Measurements from ENCODE around the gene CKM.
"Not testable (repeated sequence)": the region's sequence is repeated elsewhere in the genome, so short reads cannot be mapped to it uniquely, and the experiment has no call there.

CKM gene

DNA sequence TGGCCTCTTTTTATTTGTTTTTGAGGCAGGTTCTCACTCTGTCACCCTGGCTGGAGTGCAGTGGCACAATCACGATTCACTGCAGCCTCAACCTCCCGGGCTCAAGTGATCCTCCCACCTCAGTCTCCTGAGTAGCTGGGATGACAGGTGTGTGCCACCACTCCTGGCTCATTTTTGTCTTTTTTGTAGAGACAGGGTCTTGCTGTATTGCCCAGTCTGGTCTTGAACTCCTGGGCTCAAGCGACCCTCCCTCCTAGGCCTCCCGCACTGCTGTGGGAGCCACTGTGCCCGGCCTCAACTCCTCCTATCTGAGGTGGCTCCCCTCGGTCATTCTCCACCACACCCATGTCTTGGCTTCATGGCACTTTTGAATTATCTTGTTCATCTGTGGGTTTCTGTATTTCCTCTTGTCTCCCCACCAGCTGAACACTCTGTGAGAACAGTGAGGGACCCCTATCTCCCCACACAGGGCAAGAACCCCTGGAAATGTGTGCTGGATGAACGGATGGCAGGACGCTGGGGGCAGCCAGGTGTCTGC is 7.9 kb downstream of the CKM start:
- Histone ChIP-seq H3K36me3 (no peaks in the 10 kb centered on the region), H3K4me3 (no peak overlapping the region), H3K27me3 (no peaks in the 10 kb centered on the region), H3K9ac (no peak overlapping the region), H3K9me3 (replicated peaks in 1 of 11) (no peaks in the 10 kb centered on the region), H3K27ac (no peak overlapping the region), H4K20me1 (no peaks in the 10 kb centered on the region), H3K4me1 (peaks cover 4 to 26% (median 21%) of the 10 kb centered on the region in 10 experiments; a peak in 17 of 20 replicates), H3K4me2 (peak overlapping the region in 8 of 11 experiments; percentile 12 to 62 (median 44); a peak in 13 of 22 replicates)
- TF ChIP-seq Cebpa-rat (IDR thresholded peaks at IDR 0.05): no peak

DNA sequence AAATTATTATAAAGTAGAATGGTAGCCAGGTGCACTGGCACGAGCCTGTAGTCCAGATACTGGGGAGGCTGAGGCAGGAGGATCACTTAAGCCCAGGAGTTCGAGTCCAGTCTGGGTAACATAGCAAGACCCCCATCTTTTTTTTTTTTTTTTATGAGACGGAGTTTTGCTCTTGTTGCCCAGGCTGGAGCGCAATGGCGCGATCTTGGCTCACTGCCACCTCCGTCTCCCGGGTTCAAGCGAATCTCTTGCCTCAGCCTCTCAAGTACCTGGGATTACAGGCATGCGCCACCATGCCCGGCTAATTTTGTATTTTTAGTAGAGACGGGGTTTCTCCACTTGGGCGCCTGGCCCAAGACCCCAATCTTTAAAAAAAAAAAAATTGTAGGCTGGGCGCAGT is 10.4 kb downstream of the CKM start:
- H3K9ac ChIP-seq: not testable (repeated sequence)
- H3K4me1 ChIP-seq: peaks cover 4 to 26% (median 21%) of the 10 kb centered on the region in 10 experiments; a peak in 17 of 20 replicates

GRCh38 chr19:45311621-45312020 is 11.1 kb downstream of the CKM start:
- H3K27ac ChIP-seq: no peak overlapping the region
- no peak overlapping the region for H3K9ac ChIP-seq
- H3K9me3 ChIP-seq (replicated peaks in 1 of 11): no peaks in the 10 kb centered on the region
- H4K20me1 ChIP-seq: no peaks in the 10 kb centered on the region
- no peak for TF ChIP-seq Cebpa-rat (IDR thresholded peaks at IDR 0.05)
- H3K4me1 ChIP-seq: peaks cover 4 to 26% (median 21%) of the 10 kb centered on the region in 10 experiments; a peak in 17 of 20 replicates
- no peaks in the 10 kb centered on the region for H3K27me3 ChIP-seq
- no peaks in the 10 kb centered on the region for H3K36me3 ChIP-seq
- H3K4me3 ChIP-seq: no peak overlapping the region
- peak overlapping the region in 9 of 11 experiments; percentile 10 to 57 (median 29); a peak in 10 of 22 replicates for H3K4me2 ChIP-seq

More for the DNA sequence above, 10.4 kb downstream of the CKM start:
- not testable (repeated sequence) for H3K27me3 ChIP-seq; H3K9me3 ChIP-seq (replicated peaks in 1 of 11); H4K20me1 ChIP-seq; H3K36me3 ChIP-seq; H3K4me3 ChIP-seq; H3K27ac ChIP-seq
- H3K4me2 ChIP-seq: peak overlapping the region in 2 of 11 experiments; percentile 29 to 37; a peak in 2 of 22 replicates

GRCh38 chr19:45309322-45309721 is 13.4 kb downstream of the CKM start:
- H3K4me2 ChIP-seq; H3K9ac ChIP-seq; H3K36me3 ChIP-seq; H4K20me1 ChIP-seq; H3K27me3 ChIP-seq; H3K27ac ChIP-seq; H3K9me3 ChIP-seq (replicated peaks in 1 of 11); H3K4me3 ChIP-seq: not testable (repeated sequence)
- peaks cover 4 to 19% (median 14%) of the 10 kb centered on the region in 10 experiments; a peak in 17 of 20 replicates for H3K4me1 ChIP-seq

DNA sequence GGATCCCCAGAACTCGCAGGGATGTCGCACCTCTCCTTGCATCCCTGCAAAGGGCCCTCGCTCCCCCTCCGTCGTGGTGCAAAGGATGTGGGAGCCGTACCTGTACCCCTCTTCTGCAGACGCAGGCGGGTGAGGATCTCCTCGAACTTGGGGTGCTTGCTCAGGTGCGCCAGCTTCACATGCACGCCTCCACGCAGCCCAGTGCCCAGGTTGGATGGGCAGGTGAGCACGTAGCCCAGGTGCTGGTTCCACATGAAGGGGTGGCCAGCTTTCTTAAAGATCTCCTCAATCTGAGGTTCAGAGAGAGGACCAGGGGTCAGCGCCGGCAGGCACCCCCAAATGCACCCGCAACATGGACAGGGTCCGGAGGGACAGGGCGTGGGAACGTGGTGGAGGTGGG is 15.3 kb downstream of the CKM start:
- peaks cover 0 to 3% (median 0%) of the 10 kb centered on the region in 11 experiments; a peak in 1 of 22 replicates for H4K20me1 ChIP-seq
- peaks cover 0 to 13% (median 11%) of the 10 kb centered on the region in 11 experiments; a peak in 17 of 22 replicates for H3K36me3 ChIP-seq
- H3K4me1 ChIP-seq: peaks cover 0 to 9% (median 6%) of the 10 kb centered on the region in 10 experiments; a peak in 9 of 20 replicates
- no peak overlapping the region for H3K27ac ChIP-seq
- H3K9me3 ChIP-seq (replicated peaks in 1 of 11): no peaks in the 10 kb centered on the region
- H3K4me3 ChIP-seq: no peak overlapping the region
- H3K27me3 ChIP-seq: no peaks in the 10 kb centered on the region
- H3K9ac ChIP-seq: no peak overlapping the region
- TF ChIP-seq Cebpa-rat (IDR thresholded peaks at IDR 0.05): no peak
- no peak overlapping the region for H3K4me2 ChIP-seq

GRCh38 chr19:45306518-45307027 is 16.1 kb downstream of the CKM start:
- H3K36me3 ChIP-seq: peaks cover 0 to 21% (median 17%) of the 10 kb centered on the region in 11 experiments; a peak in 20 of 22 replicates
- H3K4me3 ChIP-seq: no peak overlapping the region
- no peak for TF ChIP-seq Cebpa-rat (IDR thresholded peaks at IDR 0.05)
- no peak overlapping the region for H3K27ac ChIP-seq
- no peaks in the 10 kb centered on the region for H3K9me3 ChIP-seq (replicated peaks in 1 of 11)
- H3K27me3 ChIP-seq: no peaks in the 10 kb centered on the region
- peaks cover 0 to 4% (median 0%) of the 10 kb centered on the region in 11 experiments; a peak in 1 of 22 replicates for H4K20me1 ChIP-seq
- no peak overlapping the region for H3K4me2 ChIP-seq
- H3K4me1 ChIP-seq: peaks cover 0 to 4% (median under 1%) of the 10 kb centered on the region in 10 experiments; a peak in 6 of 20 replicates
- no peak overlapping the region for H3K9ac ChIP-seq

DNA sequence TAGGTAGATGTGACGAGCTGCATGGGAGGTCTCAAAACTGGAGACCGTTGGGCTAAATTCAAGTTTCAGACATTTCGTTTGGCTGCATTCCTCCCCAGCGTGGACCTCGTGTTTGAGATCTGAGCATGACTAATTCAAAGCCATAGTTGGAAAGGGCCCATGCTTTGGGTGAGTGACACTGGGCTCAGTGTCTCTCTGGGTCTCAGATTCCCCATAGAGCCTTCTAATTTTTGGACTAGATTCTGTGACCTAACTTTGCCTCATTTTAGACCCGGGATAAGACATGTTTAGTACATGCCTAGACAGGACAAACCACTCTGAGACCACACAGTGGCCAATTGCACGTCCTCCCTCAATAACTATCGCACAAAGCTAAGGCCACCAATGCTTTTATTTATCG is 16.6 kb downstream of the CKM start:
- peaks cover under 1 to 26% (median 20%) of the 10 kb centered on the region in 11 experiments; a peak in 20 of 22 replicates for H3K36me3 ChIP-seq
- H3K4me3 ChIP-seq: no peak overlapping the region
- no peak overlapping the region for H3K27ac ChIP-seq
- no peaks in the 10 kb centered on the region for H3K27me3 ChIP-seq
- TF ChIP-seq Cebpa-rat (IDR thresholded peaks at IDR 0.05): no peak
- H3K9ac ChIP-seq: no peak overlapping the region
- no peak overlapping the region for H3K4me2 ChIP-seq
- peaks cover 0 to 4% (median 0%) of the 10 kb centered on the region in 11 experiments; a peak in 1 of 22 replicates for H4K20me1 ChIP-seq
- H3K4me1 ChIP-seq: no peaks in the 10 kb centered on the region
- H3K9me3 ChIP-seq (replicated peaks in 1 of 11): no peaks in the 10 kb centered on the region

DNA sequence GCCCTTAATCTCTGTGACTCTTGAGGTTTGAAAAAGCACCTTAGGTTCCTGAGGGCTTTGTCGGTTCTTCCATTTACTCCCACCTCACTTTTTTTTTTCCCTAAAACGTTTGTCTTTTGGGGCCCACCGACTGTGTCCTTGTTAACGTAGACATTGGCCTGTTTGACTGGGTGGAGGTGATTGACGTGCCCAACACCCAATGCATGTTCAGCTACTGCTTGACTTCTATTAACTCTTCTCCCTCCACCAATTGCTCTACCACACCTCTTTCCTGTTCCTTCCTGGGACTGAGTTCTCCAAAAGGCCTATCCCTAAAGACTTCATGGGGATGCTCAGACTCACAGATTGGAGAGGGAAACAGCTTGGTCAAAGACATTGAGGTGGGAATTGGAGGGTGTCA is 17.3 kb downstream of the CKM start:
- H3K4me2 ChIP-seq: no peak overlapping the region
- H3K9ac ChIP-seq: no peak overlapping the region
- H3K36me3 ChIP-seq: peaks cover 7 to 32% (median 26%) of the 10 kb centered on the region in 11 experiments; a peak in 21 of 22 replicates
- no peak overlapping the region for H3K27ac ChIP-seq
- TF ChIP-seq Cebpa-rat (IDR thresholded peaks at IDR 0.05): no peak
- no peak overlapping the region for H3K4me3 ChIP-seq
- H3K4me1 ChIP-seq: no peaks in the 10 kb centered on the region
- no peaks in the 10 kb centered on the region for H3K9me3 ChIP-seq (replicated peaks in 1 of 11)
- H3K27me3 ChIP-seq: no peaks in the 10 kb centered on the region
- peaks cover 0 to 4% (median 0%) of the 10 kb centered on the region in 11 experiments; a peak in 2 of 22 replicates for H4K20me1 ChIP-seq

- no peak overlapping the region for H3K4me3 ChIP-seq
- TF ChIP-seq Cebpa-rat (IDR thresholded peaks at IDR 0.05): no peak
- no peak overlapping the region for H3K27ac ChIP-seq
- no peaks in the 10 kb centered on the region for H3K9me3 ChIP-seq (replicated peaks in 1 of 11)
- no peak overlapping the region for H3K4me2 ChIP-seq
- H3K4me1 ChIP-seq: no peaks in the 10 kb centered on the region
- peaks cover 0 to 4% (median 0%) of the 10 kb centered on the region in 11 experiments; a peak in 2 of 22 replicates for H4K20me1 ChIP-seq
- H3K9ac ChIP-seq: no peak overlapping the region
- H3K36me3 ChIP-seq: peaks cover 9 to 37% (median 30%) of the 10 kb centered on the region in 11 experiments; a peak in 21 of 22 replicates
- H3K27me3 ChIP-seq: no peaks in the 10 kb centered on the region
Observed at GRCh38 chr19:45305007-45305406, 17.7 kb downstream of the CKM start.
